CMK (cell line): ENCODE data around the gene NIPA2.

ENCODE experiments used
- DNase-seq: peaks from one replicate; pipeline ENCODE4 v3.0.0-alpha.2; 2010; ENCODE audit warnings: low read depth

NIPA2 gene

DNA sequence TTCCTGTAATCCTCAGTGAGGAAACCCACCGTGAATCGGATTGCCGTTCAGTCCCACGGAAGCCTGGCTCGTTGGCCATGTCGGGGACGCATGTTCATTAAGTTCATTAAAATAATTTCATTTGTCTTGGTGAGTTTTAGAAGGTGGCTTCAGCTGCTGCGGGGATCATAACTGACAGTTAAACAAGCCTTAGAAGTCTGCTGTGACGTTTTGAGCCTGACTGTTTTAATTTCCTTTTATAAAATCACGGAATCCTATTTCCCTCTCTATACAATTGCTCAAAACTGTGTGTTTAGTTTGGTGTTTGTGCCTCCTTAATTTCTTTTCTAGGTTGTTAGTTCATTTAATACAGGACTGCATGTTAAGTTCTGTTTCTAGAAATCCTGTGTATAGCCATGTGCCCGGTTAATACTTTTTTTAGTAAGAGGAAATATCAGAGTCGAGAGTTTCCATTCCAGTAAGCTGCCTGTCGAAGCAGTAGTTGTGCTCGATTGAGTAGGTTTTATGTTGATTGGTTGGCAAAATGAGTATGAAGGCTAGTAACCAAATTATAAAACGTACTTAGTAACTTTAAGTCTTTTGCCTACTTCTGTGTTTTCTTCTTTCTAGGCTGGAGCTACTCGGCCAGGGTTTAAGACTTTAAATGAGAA lies 705 bp downstream of the NIPA2 start:
- DNase-seq, result no peak

DNA sequence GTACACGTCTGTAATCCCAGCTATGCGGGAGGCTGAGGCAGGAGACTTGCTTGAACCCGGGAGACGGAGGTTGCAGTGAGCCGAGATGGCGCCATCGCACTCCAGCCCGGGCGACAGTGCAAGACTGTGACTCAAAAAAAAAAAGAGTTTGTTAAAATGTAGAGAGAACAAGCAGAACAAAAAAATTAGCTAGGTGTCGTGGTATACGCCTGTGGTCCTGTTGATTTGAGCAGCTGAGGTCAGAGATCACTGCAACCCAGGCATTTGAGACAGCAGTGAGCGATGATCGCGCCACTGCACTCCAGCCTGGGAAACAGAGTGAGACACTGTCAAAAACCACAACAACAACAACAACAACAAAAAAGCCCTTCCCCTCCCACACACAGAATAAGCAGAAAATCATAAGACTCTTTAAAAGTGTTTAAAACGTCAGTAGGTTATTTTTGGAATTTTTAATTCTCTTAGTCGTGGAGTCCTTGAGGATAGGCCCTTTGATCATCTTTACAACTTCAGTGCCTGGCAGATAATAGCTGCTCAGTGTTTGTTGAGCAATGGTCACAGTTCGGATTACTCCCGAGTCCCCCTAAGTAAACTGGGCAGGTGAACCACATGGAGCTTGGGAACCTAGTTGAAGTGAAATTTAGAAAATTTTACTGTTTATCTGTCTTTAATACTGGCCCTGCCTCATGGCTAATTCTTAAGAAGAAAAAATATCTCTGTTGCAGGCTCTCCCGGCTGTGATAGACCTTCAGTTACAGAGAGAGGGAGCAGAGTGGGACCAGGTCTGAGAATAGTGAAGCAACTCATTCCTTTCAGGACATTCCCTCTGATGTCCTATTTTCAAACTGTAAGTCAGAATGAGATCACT lies 6.2 kb downstream of the NIPA2 start:
- DNase-seq, result no peak

DNA sequence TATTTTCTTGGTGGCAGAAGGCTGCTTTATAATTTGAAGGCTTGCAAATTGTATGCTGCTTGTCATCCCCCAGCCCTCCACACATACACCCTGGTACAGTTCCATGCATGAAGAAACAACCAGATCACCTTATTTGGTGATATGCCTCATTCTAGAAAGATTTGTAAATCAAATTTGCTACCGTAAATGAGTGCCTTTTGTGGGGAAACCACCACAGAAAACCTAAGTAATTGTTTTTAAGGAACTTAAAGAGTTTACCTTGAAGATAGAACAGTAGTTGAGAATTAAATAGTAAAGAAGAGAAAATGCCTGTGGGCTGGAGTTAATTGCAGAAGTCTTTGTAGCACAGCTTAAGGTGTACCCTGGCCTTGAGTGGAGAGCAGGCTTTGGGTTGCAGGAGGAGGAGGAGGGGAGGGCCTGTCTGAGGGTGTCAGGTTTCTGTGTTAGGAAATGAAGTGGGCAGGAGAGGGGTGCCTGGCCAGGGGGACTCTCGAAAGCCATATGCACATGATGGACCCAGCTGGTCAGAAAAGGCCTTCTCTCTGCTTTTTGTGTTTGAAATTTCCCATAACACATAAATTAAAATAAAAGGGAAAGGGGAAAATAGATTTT lies 6.9 kb downstream of the NIPA2 start:
- DNase-seq, result no peak

DNA sequence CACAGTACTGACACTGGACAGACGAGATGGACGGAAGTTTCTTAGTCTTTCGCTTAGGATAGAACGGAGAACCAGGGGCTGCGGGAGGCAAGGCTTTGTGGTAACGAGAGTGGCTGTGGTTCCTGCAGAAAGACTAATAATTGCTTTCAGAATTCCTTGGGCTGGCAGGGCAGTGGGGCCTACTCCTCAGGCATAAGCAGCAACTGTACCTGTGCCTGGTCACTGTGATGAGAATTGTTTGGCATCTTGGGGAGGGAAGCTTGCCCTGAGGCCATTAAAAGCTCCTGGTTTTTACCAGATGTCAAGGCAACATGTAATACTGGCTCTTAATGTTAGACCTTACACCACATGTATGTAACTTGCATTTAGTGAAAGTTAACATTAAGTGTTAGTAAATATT lies 7.6 kb downstream of the NIPA2 start:
- no peak for DNase-seq

- DNase-seq, result no peak
Measured at GRCh38 chr15:22850055-22850454, 11.6 kb downstream of the NIPA2 start.

DNA sequence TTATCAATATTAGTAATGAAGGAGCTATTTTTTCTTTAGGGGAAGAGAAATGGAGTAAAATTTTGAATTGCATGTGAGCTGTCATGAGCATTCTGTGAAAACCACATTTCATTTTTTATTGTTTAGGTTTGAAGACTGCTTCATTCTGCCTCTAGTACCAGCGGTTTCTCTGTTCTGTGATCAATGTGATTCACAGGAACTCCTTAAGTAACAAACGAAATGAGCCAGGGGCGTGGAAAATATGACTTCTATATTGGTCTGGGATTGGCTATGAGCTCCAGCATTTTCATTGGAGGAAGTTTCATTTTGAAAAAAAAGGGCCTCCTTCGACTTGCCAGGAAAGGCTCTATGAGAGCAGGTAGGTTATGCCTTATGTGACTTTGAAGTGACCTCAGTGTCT lies 13.0 kb downstream of the NIPA2 start:
- DNase-seq, result no peak

DNA sequence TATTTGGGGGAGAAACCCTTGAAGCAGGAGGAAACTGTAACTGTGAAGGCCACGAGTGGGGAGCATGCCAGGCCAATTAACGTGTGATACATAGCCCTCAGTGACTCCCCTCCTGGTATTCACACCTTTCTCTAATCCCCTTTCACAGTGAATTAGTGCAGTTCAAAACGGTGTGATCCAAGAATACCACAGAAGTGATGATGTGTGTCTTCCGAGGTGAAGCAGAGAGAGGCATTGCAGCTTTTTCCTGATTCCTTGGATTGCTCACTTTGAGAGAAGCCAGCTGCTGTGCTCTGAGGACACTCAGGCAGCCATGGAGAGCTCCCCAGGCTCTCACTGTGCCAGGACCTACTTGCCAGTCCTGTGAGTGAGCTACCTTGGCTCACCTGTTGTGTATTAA lies 17.3 kb downstream of the NIPA2 start:
- DNase-seq, result no peak

DNA sequence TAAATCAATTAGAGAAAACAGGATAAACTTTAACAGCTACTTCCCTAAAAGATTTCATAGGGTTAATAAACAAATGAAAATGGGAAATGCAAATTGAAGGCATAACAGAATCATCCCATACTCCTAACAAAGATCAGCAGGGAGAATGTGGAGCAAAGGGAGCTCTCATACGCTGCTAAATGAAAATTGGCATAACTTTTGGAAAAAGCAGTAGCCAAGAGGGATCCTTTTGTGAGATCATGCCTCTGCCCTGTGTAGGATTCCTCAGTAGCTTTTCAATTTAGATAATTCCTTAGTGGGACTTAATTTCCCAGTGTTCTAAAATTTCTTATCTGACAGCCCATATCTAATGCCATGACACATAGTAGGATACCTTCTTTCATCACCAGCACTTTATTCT lies 18.2 kb downstream of the NIPA2 start:
- no peak for DNase-seq

DNA sequence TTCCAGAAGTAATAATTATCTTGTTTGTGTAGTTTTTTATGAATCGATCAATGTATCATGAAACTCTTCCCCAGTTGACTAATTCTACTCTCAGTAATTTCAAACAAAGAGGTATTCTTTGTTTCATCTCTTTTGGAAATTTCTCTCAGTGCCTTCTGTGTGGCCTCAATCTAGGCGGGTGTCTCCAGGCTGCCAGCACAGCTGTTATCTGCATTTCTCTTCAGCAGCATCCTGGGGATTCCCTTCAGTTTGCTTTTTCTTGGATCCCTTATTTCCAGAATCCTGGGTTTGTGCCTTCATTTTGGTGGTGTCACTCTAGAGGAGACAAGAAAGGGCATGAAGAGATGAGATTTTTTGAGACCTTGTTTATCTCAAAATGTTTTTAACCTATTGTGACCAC lies 22.7 kb downstream of the NIPA2 start:
- DNase-seq, result no peak

DNA sequence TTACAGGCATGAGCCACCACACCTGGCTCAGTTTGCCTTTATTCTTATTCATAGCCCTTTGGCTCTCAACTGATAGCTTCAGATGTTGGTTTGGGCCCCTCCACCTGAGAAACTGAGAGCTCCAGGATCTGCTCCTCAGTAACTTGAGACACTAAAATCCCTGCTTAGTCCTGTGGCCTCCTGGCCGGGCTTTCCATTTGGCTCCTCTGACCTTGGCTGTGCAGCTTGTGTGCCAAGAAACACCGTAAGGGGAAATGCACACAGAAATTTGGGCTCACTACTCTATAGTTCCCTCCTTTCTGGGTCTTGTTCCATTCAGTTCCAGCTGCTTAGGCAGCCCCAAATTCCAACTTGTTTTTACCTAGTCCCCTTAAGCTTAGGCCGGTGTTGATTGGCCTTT lies 24.9 kb downstream of the NIPA2 start:
- DNase-seq, result no peak

- DNase-seq, result peak; percentile 26
Measured at GRCh38 chr15:22866079-22866478, 27.6 kb downstream of the NIPA2 start.

DNA sequence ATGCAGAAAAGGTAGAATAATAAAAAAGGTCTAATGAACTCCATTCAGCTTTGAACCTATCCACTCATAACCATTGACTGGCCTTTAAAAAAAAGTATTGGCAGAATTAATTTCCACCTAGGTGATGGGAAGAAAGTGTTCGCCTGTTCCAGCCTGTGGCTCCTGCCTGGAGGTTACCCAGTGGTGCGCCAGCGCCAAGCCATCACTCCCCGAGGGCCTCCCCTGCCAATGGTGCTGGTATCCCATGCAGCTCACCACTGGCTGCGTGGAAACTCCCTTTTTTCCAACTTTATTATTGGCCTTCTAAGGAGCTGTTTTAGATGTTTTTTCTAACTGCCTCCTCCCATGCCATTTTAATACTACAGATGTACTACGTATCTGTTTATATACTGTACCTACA lies 29.4 kb downstream of the NIPA2 start:
- no peak for DNase-seq

DNA sequence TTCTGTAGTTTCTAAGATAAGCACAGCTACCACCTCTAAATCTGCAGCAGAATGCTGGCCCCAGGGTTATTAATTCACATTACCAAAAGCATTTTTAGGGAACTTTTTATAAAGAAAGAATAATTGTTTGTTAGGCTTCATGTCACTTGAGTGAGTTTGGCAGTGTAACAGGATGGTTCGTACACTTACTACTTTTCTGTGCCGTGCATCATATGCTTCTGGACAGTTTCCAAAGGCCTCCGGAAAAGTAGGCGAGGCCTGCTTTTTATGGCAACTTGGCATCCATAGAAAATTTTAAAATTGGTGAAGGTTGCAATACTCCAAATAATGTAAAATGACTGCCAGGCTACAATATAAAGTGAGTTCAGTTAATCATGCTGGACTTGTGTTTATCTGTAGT lies 30.0 kb downstream of the NIPA2 start:
- no peak for DNase-seq

DNA sequence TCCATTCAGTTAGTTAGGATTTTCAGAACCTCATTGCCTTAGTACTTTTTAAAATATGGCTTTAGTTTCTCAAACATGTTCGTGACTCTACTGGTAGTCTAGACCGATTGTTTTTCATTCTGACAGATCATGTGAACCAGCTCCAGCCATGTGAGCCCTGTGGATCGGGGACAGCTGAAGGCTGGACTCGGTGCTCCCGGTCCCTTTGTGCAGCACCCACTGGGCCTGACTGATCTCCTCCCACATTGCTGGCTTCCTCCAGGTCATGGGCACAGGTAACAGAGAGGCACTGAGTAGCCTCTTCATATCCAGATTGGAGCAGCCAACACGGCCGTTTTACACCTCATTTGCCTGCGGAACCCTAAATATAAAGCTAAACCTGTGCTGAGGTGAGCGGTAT lies 30.5 kb downstream of the NIPA2 start:
- DNase-seq, result no peak

GRCh38 chr15:22869856-22870255 lies 31.4 kb downstream of the NIPA2 start:
- DNase-seq, result no peak

GRCh38 chr15:22870865-22871264 lies 32.4 kb downstream of the NIPA2 start:
- DNase-seq, result no peak

DNA sequence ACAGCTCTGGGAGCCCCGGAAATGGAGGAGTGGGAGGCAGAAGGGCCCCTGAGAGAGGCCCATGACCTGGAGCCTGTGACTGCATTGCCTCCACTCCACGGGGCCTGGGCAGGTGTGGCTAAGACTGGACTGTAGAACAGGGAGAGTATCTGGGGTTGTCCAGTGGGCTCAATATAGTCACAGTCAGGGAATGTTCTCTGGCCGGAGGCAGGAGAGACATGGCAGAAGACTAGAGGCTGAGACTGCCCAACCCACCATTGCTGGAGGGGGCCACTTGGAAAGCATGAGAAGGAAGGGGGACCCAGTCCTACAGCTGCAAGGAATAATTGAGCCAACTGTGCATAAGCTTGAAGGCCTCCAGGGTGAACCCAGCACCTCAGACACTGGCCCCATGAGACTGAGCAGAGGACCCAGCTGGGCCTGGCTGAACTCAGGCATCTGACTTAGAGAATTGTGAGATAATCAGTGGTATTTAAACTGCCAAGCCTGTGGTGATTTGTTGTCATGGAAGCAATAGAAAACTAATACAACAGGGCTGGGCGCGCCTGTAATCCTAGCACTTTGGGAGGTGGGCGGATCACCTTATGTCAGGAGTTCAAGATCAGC lies 33.1 kb downstream of the NIPA2 start:
- no peak for DNase-seq

- no peak for DNase-seq
Measured at GRCh38 chr15:22872936-22873701, 34.7 kb downstream of the NIPA2 start.

- no peak for DNase-seq
Measured at GRCh38 chr15:22873841-22874240, 35.4 kb downstream of the NIPA2 start.

DNA sequence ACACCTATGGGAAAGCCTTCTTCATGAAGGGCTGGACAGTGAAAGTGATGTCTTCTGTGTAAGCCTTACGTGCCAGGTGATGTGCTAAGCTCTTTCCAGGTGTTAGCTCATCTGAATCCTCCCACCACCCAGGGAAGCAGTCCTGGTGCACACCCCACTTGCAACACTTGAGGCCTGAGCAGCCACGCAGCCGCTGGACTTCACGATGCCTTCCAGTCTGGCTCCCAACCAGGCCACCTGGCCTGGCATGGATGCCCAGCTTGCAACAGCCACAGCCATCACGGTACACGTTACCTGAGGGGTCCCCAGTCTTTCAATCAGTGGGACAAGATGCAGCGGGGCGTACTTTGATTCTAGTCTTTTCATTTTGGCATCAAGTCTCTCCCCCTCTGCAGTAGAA lies 35.8 kb downstream of the NIPA2 start:
- DNase-seq, result no peak

GRCh38 chr15:22874966-22875365 lies 36.5 kb downstream of the NIPA2 start:
- DNase-seq, result no peak

GRCh38 chr15:22877117-22877516 lies 38.7 kb downstream of the NIPA2 start:
- DNase-seq, result no peak
